SIG-M5 (cell line): ENCODE results near the gene TMEM203.
"Not testable (repeated sequence)": the region's sequence is repeated elsewhere in the genome, so short reads cannot be mapped to it uniquely, and the experiment has no call there.

ENCODE experiments used
- DNase-seq: peaks from one replicate; lab custom pipeline; 2025; lab: John Stamatoyannopoulos, UW

Gene TMEM203, protein sequence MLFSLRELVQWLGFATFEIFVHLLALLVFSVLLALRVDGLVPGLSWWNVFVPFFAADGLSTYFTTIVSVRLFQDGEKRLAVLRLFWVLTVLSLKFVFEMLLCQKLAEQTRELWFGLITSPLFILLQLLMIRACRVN

DNA sequence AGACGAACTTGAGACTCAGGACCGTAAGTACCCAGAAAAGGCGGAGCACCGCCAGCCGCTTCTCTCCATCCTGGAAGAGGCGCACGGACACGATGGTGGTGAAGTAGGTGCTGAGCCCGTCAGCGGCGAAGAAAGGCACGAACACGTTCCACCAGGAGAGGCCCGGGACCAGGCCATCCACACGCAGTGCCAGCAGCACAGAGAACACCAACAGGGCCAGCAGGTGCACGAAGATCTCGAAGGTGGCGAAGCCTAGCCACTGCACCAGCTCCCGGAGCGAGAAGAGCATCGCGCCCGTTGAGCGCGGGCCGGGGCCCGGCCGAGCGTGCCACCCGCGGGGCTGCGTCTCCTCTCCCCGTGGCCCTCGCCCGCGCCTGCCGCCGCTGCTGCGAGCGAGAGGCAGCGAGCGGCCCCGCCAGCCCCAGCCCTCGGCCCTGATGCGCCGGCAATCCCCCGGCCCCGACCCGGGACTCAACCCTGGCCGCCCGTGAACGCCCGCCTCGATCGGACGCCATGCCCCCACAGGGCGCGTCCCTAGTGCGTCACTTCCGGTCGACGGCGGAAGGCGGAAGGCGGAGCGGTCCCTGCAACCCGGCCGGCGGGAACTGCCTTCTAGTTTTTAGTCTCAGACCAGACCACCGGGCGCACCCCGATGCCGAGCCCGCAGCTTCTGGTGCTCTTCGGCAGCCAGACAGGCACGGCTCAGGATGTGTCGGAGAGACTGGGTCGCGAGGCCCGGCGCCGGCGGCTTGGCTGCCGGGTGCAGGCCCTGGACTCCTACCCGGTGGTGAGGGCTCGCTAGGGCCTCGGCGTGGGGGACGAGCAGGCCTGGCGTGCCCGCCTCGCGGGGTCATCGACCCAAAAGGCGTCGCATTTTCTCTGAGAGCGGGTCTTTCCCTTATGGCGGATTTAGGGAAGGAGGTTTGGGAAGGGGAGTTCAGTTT lies at the start of gene TMEM203, which contains the start of gene NDOR1:
TSS of gene TMEM203 (minus strand) at position 523 of the 944 bp plus-strand sequence. CDS start at position 289, 234 bp downstream.
TSS of gene NDOR1 (plus strand) at position 575 of the 944 bp plus-strand sequence. CDS start at position 653, 78 bp downstream.
- DNase-seq = peak; percentile 19

DNA sequence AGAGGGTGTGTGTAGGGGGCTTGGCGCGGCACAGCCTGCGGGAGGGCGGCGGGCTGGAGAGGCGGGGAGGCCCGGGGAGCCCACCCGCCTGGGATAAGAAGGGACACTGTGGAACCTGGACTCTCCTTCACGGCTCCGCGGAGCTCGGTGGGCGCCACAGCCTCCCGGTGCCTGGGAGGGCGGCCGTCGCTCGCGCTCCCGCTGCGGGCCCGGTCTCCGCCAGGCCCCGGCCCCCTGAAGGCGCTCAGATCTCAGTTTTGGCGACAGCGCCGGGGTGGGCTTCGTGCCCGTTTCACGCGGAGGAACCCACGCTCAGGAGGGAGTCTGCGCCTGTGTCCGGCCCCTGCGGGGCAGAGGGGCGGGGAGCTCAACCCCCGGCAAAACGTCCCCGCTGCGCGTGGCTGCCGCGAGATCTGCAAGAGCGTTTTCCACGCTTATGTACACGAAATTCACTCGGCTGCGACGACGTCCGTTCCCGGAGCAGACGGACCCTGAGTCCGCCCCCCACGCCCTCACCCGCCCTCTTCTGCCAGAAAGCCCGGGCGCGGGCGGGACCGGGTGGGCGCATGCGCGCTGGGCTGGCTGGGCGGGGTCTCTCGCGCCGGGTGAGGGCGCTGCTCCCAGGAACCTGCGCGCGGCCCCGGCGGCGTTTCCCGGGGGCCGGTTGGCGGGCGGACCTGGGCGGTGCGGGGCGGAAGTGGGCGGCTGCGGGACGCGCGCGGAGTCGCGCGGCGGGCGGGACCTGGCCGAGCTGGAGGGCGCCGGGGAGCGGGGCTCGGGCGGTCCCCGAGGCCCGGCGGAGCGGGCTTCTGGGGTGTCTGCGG lies 49.4 kb upstream of the TMEM203 start, which contains the start of gene NELFB:
TSS of gene NELFB (plus strand) at position 704 of the 824 bp plus-strand sequence.
- DNase-seq = no peak

DNA sequence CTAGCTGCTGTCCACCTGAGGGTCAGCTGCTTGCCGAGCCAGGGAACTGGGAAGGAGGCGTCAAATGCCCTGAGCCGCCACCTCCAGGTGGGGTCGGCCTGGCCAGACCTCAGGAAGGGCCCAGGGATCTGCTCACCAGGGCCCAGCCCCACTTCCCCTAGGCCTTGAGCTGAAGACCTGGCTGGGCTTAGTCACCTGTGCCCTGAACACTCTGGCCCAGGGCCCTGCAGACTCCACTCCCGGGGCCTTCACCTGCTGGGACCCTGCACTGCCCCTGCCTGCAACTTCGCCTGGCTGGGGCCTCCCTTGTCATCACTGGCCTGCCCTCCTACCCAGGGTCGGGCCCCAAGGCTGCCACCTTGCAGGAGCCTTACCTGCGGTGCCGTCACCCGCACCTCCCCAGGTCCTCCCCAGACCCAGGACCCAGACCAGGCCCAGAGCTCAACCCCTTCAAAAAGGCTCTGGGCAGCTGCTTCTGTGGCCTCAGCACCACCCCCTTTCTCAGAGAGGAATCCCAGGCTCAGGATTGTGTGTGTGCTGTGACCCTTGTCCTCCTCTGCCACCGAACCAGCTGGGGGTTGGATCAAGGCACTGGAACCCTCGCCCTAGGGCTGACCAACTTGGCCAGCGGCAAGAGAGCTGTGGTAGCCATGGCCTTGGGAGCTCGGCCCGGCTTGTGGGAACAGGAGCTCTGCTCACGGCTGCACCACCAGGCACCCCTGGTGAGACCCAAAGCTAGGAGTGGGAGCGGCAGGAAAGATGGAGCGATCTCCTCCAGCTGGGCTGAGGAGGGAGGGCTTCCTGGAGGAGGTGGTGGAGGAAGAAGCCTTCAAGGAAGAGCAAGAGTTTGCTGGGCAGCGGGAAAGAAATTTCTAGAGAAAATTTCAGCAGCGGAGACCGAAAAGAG lies 48.5 kb upstream of the TMEM203 start:
- no peak for DNase-seq

DNA sequence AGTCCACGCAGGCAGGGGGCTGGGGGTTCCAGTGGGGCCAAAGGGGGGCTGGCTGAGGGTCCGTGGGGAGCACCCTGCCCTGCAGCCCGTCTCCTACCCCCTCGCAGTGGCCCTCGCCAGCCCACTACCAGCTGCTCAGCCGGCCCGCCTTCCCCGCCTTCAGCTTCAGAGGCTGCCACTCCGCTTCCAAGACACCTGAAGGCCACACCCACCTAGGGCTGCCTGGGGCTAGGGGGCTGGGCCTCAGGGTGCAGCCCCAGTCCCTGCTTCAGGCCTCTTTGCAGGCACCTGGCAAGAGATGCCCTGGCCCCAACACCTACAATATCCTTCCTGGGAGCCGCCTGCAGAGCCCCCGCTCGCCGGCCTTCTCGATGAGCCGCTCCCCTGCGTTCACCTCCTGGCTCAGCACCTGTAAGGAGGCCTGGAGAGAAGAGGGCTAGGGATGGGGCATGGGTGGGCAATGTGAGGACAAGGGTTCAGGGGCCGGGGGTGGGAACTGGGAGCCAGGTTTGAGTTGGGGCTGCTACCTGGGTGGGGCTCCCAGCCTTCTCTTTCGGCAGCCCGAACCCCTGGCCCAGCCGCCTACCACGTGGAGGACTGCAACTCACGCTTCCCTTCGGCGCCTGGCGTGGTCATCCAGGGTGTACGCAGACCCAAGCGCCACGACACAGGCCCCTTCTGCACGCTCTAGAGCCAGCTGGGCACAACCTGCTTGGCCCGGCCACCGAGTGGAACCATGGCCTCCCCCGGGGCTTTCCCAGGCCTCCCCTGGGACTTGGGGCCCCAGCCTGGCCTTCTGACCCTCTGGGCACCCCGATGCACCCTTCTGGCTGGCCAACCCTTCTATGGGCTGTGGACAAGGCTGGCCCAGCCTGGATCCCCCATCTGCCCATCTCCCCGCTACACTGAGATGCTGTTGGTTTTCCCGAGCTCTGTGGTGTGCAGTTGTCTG lies 47.4 kb upstream of the TMEM203 start:
- no peak for DNase-seq

DNA sequence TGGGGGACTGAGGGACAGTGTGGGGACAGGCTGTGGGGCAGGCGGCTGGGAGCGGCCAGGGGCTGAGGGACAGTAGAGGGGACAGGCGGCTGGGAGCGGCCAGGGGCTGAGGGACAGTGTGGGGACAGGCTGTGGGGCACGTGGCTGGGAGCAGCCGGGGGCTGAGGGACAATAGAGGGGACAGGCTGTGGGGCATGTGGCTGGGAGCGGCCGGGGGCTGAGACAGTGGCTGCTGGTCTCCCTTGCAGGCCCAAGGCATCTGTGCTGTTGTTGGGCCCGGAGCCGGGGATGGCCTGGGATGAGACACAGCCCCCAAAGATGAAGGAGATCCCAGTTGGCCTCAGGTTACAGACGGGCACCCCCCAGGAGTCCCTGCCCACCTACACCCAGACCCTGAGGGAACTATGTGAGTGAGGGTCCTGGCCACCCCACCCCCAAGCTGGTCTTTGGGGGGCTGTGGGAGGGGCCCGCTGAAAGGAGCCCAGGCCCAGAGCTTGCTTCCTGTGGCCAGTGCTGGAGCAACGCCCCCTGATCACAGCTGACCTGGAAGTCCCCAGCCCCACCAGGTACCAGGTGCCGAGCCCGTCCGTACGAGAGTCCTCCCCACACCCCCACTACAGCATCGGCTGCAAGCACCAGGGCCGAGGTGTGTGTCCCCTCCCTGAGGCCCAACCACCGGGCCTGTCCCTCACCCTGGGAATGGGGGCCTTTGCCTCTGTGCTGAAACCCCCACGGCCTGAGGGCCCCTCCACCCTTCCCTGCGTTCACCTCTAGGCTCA lies 46.2 kb upstream of the TMEM203 start:
- no peak for DNase-seq

DNA sequence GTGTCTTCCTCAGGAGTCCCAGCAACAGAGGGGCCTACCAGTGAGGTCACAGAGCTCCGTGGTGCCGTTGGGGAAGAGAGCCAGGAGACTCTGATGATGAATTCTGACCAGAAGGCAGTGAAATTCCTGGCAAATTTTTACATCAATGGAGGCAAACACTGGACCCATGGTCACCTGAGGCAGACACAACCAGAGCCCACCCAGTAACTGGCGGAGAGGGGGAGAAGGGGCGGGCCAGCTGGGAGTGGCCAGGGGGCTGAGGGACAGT lies 45.7 kb upstream of the TMEM203 start, which contains the start of gene STPG3:
TSS of gene STPG3 (plus strand) at position 93 of the 268 bp plus-strand sequence. CDS start at position 94, 1 bp downstream.
- no peak for DNase-seq

DNA sequence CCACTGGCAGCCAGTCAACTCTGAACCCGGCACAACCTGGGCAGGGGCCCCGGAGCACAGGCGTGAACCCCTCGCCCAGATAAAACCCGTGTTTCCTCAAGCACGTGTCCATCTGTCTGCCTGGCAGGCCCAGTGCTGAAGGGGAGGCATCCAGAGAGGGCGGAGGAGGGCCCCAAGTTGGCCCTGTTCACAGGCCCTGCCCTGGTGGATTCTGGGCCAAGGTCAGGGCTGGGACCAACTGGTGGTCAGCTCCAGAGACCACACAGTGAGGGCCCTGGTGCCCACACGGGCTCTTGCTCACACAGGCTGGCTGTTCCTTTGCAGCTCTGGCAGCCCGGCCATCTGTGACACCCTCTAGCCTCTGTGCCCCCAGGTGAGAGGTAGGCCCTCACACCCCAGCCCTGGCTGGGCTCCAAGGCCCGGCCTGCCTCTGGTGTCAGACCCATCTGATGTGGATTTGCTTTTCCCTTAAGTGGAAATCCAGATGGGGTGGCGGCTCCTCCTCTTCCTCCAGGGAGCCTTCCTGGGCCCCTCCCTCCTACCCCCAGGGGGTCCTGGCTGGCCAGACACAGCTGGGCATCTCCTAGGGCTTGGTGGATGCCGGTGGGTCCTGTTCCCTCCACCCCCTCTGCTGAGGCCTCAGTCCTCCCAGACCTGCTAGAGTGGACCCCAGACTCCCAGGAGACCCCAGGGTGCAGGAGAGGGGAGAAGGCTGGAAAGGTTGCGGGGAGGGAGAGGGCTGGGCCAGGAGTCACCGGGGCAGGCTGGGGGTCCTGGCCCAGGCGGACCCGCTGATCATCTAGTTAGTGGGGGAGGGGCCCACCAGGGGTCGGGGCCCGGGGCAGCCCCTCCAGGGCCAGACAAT lies 45.1 kb upstream of the TMEM203 start:
- DNase-seq = no peak

DNA sequence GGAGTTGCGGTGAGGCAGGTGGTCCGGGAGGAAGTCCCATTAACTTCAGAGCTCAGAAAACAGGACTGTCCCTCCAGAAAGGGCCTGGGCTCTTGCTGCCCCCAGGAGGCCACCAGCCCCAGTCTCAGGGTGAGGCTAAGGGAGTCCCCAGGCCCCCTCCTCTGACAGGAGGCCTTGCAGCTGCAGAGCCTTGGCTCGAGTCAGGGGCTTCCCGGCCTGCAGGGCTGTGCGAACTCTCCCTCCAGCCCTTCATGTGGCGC lies 42.4 kb upstream of the TMEM203 start:
- no peak for DNase-seq

DNA sequence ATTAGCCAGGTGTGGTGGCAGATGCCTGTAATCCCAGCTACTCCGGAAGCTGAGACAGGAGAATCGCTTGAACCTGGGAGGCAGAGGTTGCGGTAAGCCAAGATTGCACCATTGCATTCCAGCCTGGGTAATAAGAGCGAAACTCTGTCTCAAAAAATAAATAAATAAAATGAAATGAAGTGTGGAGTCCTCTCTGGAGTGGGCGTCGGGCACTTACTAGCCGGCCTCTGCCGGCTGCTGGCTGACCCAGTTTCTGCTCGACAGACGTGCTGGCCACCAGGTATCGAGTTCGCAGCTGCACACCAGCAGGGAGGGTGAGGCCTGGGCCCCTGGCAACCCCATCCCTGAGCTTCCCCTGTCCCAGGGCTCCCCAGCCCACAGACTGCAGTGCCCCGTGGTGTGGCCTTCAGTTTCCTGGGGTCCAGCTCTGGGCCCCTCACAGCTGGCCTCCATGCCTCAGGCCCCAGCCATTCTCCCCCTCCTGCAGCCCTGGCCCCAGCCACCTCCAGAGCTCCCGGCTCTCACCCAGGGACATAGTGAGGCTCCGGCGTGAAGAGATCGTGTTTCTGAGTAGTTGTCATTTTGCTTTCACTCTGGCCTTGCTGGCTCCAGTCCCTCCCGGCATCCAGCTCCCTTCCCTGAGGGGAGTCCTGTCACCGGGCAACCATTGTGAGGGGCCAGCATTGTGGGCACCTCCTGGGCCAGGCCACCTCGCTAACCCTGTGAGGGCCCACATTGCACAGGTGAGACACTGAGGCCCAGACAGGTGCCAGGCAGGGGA lies 41.9 kb upstream of the TMEM203 start:
- DNase-seq = no peak

DNA sequence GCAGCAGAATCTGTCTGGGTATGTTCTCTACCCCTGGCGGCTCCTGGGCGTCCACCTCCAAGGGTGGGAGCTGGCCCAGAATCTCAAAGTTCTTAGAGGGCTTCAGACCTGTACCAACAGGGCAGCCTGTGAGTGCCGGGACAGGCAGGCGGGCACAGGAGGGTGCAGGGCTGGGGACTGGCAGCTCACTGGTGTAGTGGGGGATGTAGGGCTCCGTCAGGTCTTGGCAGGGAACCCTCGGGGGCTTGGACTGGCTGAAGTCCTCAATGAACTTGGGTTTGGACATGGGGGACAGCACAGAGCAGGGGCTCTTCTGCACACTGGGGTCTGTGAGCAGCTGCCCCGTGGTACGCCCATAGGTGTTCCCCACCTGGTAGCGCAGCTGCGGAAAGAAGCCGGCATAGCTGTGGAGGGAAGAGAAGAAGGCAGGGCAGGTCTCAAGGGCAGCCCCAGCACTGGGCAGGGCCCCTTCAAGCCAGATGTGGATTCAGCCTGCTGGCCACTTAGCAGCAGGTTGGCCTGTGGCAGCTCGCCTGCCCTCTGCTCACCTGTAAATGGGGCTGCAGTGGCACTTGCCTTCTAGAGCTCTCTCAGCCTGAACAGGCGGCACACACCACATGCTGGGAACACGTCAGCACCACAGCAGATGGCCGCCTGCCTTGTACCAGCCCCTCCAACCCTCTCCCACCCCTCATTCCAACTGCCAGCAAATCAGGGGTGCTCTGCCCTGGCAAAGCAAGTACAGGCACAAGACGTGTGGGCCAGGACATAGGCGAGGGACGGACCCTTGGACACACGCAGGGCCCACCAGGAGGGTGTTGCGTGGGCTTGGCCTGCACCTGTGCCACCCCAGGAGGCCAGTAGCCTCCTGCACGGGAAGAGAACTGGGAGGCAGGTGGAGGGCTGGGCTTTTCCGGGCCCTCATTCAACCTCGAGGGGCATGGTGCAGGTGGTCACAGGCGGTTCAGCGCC lies 40.3 kb upstream of the TMEM203 start:
- DNase-seq = no peak

DNA sequence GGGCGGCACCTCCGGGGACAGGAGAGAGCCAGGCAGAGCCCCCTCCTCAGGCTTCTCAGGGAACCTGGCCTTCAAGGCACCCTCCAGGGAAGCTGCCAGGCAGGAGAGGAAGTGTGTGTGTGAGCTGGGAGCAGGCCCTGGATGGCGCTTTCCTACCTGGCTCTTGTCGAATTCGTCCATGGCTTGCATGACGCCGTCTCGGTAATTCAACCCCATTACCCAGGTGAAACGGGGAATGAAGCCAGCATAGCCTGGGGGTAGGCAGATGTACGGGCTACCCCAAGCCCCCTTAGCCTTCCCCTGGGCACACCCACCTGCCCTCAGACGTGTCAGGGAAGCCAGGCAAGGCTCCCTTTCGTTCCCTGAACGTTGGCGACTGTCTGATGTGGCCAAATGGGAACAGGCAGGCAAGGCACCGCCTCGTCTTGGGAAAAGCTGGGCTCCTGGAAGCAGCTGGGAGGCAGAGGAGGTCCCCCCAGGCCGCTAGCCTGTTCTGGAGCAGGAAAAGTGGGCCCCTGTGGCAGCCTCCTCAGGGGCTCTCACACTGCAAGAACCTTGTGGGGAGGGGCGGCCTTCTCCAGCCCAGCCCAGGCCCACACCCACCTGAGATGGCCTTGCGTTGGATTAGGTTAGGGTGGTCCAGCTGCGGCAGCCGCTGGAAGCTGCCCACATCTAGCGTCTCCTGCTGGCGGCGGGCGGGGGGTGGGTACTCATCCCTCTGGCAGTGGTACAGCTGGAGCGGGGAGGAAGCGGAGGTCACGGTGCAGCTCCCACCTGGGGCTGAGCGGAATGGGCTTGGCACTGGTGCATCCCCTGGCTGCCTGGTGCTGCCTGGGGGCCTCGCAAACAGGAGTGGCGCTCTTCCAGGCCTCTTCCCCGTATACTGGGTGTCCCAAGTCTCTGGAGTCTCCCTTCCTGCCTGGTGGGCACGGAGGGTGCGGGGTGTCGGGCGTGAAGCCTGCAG lies 39.3 kb upstream of the TMEM203 start:
- DNase-seq = no peak

DNA sequence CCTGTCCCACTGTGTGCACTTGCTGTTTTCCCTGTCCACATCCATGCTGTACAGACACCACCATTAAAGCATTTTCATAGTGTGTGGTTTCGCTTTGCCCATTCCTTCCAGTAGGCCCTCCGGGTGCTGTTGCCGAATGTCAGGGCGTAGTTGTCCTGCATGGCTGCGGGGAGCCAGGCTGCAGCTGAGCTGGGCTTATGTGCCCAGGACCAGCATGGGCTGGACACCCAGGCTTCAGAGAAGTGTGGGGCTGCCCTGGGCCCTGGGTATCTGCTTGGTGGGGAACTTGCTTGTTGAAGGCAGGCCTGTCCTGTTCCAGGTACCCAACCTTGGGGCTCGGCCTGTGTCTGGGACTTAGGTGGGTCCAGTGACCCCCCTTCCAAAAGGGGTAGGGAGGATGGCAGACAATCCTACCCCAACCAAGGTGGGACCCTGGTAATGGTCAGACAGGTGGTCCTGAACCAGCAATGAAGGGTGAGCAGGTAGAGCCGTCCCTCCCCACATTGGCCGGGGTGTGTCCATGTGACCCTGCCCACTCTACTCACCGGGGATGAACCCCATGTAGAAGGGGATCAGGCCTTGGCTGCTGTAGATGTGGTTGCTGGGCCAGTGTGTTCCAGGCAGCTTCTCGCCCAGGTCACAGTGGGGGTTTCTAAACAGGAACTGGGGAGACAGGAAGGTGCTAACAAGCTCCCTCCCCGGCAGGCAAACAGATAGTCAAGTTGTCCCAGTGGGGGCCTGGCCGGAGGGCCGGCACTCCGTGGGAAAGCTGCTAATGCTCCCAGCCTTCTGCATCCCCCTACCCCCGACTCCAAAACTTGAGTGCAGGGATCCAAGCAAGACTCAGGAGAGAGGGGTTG lies 38.4 kb upstream of the TMEM203 start:
- no peak for DNase-seq

DNA sequence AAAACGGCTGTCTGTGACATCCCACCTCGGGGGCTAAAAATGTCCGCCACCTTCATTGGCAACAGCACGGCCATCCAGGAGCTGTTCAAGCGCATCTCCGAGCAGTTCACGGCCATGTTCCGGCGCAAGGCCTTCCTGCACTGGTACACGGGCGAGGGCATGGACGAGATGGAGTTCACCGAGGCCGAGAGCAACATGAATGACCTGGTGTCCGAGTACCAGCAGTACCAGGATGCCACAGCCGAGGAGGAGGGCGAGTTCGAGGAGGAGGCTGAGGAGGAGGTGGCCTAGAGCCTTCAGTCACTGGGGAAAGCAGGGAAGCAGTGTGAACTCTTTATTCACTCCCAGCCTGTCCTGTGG lies 37.8 kb upstream of the TMEM203 start:
- DNase-seq = not testable (repeated sequence)
